Ishikawa (cell line): ENCODE data around the gene KRT9.

Source experiments
- CEBPB ChIP-seq: IDR thresholded peaks from 2 replicates; pipeline ENCODE4 v1.6.1; 2012
- EGR1 ChIP-seq: IDR thresholded peaks from 2 replicates; pipeline ENCODE4 v1.6.1; 2012
- EP300 ChIP-seq: IDR thresholded peaks from 2 replicates; pipeline ENCODE4 v1.6.1; 2012; ENCODE audit warnings: borderline replicate concordance
- FOXM1 ChIP-seq: IDR thresholded peaks from 2 replicates; pipeline ENCODE4 v1.6.1; 2012; ENCODE audit warnings: low read depth, borderline replicate concordance
- NFIC ChIP-seq: IDR thresholded peaks from 2 replicates; pipeline ENCODE4 v1.6.1; 2012
- RAD21 ChIP-seq: IDR thresholded peaks from 2 replicates; pipeline ENCODE4 v1.6.1; 2012; ENCODE audit warnings: low read depth
- TAF1 ChIP-seq: IDR thresholded peaks from 2 replicates; pipeline ENCODE4 v1.6.1; 2012; ENCODE audit warnings: low read depth, mild to moderate bottlenecking
- TCF12 ChIP-seq: IDR thresholded peaks from 2 replicates; pipeline ENCODE4 v1.6.1; 2012; ENCODE audit warnings: low read depth
- TEAD4 ChIP-seq: IDR thresholded peaks from 2 replicates; pipeline ENCODE4 v1.6.1; 2012
- YY1 ChIP-seq: IDR thresholded peaks from 2 replicates; pipeline ENCODE4 v1.6.1; 2012; ENCODE audit warnings: low read depth
- ZBTB7A ChIP-seq: IDR thresholded peaks from 2 replicates; pipeline ENCODE4 v1.6.1; 2012; ENCODE audit warnings: low read depth
- TF ChIP-seq, protein P1 (sequence below): IDR thresholded peaks from 2 replicates; pipeline ENCODE4 v1.6.1; 2012
- TF ChIP-seq, protein P2 (sequence below): IDR thresholded peaks from 2 replicates; pipeline ENCODE4 v1.6.1; 2012; ENCODE audit warnings: low read depth, mild to moderate bottlenecking
- TF ChIP-seq, protein P3 (sequence below): IDR thresholded peaks from 2 replicates; pipeline ENCODE4 v1.6.1; 2012

KRT9 gene

DNA sequence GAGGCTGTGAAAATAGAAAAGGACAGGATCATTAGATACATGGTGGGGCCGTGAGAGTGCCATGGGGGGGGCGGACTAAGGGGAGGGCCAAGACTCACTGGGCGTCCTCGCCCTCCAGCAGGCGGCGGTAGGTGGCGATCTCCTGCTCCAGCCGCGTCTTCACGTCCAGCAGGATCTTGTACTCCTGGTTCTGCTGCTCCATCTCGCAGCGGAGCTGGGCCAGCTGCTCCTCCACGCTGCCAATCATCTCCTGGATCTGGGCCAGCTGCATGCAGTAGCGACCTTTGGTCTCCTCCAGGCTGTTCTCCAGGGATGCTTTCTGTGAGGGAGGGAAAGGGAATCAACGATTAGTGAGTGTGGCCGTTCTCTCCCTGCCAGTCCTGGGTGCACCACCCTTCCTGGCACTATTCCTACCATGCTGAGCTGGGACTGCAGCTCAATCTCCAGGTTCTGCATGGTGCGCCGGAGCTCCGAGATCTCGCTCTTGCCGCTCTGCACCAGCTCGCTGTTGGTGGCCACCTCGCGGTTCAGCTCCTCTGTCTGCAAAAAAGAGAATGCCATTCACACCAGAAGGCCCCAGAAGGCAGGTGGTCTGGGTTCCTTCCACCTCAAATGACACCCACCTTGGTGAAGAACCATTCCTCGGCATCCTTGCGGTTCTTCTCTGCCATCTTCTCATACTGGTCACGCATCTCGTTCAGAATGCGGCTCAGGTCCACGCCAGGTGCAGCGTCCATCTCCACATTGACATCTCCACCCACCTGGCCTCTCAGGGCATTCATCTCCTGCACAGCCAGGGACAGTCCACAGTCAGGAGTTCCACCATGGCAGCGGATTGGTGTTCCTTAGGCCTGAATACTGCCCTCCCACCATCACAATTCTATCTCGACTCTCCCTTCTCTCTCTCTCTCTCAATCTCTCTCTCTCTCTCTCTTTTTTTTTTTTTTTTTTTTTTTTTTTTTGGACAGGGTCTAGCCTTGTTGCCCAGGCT is 11.6 kb upstream of the KRT9 start:
- TF ChIP-seq TEAD4 (no peak), RAD21 (no peak), YY1 (no peak), NFIC (no peak), TAF1 (no peak), EGR1 (no peak), CEBPB (no peak)
- TF ChIP-seq, protein P1, sequence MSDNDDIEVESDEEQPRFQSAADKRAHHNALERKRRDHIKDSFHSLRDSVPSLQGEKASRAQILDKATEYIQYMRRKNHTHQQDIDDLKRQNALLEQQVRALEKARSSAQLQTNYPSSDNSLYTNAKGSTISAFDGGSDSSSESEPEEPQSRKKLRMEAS, result no peak
- TF ChIP-seq, protein P2, sequence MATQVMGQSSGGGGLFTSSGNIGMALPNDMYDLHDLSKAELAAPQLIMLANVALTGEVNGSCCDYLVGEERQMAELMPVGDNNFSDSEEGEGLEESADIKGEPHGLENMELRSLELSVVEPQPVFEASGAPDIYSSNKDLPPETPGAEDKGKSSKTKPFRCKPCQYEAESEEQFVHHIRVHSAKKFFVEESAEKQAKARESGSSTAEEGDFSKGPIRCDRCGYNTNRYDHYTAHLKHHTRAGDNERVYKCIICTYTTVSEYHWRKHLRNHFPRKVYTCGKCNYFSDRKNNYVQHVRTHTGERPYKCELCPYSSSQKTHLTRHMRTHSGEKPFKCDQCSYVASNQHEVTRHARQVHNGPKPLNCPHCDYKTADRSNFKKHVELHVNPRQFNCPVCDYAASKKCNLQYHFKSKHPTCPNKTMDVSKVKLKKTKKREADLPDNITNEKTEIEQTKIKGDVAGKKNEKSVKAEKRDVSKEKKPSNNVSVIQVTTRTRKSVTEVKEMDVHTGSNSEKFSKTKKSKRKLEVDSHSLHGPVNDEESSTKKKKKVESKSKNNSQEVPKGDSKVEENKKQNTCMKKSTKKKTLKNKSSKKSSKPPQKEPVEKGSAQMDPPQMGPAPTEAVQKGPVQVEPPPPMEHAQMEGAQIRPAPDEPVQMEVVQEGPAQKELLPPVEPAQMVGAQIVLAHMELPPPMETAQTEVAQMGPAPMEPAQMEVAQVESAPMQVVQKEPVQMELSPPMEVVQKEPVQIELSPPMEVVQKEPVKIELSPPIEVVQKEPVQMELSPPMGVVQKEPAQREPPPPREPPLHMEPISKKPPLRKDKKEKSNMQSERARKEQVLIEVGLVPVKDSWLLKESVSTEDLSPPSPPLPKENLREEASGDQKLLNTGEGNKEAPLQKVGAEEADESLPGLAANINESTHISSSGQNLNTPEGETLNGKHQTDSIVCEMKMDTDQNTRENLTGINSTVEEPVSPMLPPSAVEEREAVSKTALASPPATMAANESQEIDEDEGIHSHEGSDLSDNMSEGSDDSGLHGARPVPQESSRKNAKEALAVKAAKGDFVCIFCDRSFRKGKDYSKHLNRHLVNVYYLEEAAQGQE, result no peak

DNA sequence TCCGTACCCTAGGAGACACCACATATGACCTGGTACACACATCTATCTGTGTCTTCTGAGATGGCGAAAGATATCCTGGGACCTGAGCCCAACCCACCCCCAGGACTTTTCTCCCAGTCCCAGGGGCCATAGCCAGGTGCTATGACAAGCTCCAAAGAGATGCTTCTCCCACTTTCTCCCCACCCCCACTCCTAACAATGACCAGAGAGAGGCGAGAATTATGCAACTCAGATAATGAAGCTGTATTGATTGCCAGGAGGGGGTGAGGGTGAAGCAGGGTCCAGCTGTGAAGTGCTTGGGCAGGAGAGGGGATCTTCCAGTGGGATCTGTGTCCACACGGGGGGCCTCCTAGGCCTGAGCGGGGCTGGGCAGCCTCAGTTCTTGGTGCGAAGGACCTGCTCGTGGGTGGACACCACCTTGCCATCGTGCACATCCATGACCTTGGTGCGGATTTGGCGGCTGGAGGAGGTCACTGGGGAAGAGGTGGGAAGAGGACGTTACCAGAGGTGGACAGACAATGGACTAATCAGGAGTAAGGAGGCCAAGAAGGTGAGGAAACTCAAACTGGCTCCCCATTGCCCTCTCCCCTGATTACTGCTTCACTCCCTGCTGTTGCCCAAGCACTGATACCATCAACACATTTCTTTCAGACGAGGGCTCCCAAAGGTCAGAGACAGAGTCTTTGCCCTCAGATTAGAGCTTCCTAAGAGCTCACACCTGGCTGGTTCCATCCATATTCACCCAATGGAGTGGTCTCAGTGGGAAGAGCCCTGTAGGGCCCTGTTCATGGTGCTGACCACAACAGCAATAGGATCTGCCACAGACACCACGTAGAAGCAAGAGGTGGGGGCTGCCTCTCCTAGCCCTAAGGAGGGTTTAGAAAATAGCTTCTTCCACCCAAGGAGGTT is 10.5 kb upstream of the KRT9 start:
- TF ChIP-seq, protein P2, result peak; percentile 70

DNA sequence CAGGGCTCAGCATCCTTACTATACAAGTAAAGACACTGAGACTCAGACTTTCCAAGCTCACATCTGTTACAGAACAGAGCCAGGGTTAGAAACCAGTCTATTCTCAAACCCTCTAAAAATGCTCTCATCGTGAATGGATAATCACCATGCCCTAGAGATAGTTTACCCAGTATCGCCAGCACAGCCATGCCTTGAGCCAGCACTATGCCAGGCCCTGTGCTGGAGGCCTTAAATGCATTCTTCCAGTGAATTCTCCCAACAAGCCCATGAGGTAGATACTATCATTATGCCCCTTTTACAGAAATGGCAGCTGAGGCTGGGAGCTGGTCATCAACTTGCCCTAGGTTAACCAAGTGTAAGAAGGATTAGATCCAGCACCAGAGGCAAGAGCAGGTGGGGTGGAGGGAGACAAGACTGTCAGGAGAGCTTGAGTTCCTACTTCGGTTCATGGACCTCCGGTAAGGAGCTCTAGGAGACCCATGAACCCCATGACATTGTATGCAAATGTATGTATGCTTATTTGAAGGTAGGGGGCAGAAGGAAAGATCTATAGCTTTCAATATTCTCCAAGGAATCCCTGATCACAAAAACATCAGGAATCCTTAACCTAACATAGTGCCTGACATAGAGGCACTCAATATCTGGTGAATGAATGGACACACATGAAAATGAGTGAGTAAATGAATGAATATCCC is 9.7 kb upstream of the KRT9 start:
- no peak for TF ChIP-seq CEBPB
- no peak for TF ChIP-seq RAD21
- TF ChIP-seq ZBTB7A, result no peak
- TF ChIP-seq EGR1, result no peak
- TF ChIP-seq, protein P3, sequence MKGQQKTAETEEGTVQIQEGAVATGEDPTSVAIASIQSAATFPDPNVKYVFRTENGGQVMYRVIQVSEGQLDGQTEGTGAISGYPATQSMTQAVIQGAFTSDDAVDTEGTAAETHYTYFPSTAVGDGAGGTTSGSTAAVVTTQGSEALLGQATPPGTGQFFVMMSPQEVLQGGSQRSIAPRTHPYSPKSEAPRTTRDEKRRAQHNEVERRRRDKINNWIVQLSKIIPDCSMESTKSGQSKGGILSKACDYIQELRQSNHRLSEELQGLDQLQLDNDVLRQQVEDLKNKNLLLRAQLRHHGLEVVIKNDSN, result no peak
- no peak for TF ChIP-seq NFIC
- TF ChIP-seq TCF12, result no peak
- no peak for TF ChIP-seq EP300
- TF ChIP-seq, protein P2, result no peak

DNA sequence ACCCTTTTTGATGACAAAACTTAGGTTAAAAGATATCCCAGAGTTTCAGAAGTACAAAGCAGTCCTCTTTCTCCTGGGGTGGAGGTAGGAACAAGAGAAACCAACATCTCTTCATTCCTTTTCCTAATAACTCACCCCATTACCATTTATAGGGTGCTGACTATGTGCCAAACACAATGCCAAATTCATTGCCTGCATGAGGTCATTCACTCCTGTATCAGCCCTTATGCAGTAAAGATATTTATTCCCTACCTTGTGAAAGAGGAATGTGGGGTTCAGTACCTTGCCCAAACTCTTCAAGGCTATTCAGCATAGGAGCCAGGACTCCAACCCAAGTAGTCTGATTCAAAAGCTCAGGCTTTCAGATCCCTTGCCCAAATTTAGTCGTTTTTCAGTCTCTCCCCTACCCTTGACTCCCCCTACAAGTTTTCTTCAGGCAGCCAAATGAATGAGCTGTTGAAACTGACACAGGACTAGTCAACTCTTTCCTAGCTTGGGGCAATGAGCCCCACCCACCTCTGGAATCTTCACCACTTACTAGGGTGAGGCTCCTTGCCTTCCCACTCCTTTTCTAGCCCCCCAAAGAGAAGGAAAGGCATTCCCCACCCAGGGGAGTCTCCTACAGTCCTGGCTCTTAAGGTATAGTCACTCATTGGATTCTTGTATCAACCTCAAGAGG is 9.0 kb upstream of the KRT9 start:
- TF ChIP-seq FOXM1 (no peak), EGR1 (no peak), ZBTB7A (no peak), EP300 (no peak), NFIC (no peak), CEBPB (no peak)
- TF ChIP-seq, protein P2, result no peak
- TF ChIP-seq, protein P3, result no peak
